GM18907 (cell line): ENCODE data around the gene BAIAP2L2.
"Not testable (repeated sequence)": the region's sequence is repeated elsewhere in the genome, so short reads cannot be mapped to it uniquely, and the experiment has no call there.

ENCODE experiments used
- ATAC-seq: cut with Tn5 transposase; IDR thresholded peaks from one replicate; pipeline ENCODE4 v1.9.1; 2021; ENCODE audit warnings: mild to moderate bottlenecking, moderate library complexity; ENCODE audit not compliant: unreplicated experiment

BAIAP2L2 gene

DNA sequence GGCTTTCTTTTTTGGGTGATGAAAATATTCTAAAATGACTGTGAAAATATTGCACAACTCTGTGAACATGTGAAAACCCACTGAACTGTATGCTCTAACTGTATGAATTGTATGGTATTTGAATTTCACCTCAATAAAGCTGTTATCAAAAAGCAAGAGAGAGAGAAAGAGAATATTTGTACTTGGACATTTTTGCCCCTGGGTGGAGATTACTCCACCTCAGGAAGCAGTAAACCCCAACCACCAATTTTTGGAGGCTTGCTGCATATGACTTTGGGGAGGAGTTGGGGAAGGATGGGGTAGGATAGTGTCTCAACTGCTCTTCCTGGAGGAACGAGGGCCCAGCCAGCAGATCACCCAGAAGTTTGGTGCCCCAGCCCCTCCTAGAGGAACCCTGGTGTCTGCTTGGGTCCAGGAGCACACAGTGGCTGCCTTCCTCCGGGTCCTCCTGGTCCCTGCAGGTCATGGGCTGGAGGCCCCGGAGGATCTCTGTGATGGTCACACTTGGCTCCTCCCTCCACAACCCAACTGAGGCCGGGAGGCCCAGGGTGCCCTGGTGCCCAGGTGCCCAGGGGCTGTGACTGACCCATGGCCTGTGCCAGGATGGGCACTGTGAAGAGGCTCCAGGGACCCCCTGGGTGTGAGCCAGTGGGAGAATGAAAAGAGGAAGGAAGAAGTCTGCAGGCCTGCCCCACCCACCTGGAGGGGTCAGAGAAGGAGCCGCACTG is 68.6 kb downstream of the BAIAP2L2 start:
- ATAC-seq: no peak

DNA sequence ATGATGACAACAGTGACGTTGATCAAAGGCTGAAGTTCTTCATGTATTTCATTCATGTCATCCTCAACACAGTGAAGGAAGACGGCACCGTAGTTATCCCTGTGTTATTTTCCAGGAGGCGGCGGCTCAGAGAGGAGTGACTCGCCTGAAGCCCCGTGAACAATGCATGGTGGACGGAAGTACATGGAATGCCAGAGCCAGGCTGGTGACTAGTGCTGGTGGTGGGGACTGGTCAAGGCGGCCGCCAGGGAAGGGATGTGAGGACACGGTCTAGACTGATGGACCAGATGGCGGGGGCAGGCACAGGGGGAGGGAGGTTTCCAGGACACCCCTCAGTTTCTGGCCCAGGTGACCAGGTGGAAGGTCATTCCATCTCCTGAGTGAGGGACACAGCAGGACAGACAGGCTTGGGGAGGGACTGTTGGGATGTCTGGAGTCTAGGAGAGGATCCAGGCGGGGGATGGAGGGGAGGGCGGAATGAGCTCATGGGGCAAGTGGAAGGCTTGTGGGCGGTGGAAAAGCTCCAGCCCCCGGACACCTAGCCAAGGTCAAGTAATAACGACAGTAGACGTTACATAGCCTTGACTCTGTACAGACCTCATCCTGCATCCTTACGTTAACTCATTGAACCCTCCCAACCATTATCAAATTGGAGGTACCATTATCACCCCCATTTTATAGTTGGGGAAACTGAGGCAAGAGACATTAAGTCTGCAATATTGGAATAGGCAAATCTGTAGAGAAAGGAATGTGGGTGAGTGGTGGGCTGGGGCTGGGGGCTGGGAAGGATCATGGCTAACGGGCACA is 69.3 kb downstream of the BAIAP2L2 start:
- no peak for ATAC-seq

DNA sequence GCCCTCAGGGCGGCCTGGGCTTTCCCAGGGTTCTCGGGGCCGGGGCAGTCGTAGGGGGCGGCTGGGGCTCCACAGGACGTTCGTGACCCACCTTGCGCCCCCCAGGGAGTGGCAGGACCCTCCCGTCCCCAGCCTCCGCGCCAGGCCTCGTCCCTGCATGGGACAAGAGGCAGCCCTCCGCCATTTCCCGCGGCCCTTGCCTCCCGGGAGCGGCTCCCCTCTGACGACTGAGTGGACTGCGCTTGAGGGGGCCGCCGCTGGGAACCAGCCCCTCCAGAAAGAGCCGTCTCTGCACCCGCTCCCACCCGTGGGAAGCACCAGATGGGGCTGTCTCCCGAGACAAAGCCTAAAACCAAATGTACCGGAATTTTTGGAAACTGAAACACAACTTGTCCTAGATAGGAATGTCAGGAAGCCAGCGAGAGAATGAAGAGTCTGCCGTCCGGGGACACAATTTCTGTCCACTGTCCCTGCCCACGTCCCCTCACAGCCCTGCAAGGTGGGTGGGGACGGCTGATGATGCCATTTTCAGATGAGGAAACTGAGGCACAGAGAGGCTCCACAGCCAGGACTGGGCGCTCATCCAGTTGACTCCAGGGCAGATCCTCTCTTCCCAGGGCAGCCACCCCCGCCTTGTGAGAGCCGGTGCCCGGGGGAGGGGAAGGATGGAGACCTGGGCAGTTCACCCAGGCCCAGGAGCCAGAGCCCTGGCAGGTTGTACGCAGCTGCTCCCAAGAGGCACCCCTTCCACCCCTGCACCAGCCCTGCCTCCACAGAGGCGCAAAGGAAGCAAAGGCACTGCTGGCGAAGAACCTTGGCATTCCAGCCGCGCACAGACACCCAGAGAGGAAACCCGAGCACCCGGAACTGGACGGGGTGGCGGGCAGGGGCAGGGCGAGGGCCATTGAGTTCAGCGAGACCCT is 71.3 kb downstream of the BAIAP2L2 start:
- ATAC-seq: no peak

DNA sequence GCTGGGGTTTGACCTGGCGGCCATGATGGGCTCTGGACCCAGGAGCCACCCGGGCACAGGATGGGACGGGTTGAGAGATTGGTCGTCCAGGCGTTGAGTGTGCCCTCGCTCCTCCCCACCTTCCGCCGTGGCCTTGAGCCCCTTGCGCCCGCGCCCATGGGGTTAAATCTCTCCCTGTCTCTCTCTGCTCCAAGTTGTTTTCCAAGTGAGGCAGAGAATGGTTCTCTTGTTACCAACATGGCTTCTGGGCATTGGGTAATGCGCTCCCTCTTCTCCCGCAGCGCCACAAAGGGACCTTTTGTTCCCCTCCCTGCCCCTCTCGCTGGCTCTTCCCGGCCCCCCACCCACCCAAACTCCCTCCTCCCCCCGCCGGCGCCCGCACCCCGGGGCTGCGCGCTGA is 72.1 kb downstream of the BAIAP2L2 start:
- ATAC-seq: no peak

DNA sequence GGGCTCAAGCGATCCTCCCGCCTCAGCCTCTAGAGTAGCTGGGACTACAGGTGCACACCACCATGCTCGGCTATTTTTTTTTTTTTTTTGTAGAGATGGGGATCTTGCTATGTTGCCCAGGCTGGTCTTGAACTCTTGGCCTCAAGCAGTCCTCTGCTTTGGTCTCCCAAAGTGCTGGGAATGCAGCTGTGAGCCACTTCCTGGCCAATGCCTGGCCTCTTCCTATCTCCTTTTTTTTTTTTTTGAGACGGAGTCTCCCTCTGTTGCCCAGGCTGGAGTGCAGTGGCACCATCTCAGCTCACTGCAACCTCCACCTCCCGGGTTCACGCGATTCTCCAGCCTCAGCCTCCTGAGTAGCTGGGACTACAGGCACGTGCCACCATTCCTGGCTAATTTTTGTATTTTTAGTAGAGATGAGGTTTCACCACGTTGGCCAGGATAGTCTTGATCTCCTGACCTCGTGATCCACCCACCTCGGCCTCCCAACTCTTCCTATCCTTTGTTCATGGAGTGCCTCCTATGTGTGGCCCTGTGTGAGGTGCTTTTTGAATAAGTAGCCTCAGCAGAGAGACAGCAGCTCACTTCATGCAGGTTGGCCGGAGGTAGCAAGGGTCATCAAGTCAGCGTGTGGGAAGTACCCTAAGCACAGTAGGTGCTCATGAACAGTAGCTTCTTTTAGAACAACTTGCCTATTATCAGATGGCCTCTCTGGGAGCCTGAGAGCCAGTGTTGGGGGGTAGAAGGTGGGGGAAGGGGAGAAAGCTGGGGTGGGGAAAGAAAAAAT is 72.9 kb downstream of the BAIAP2L2 start:
- ATAC-seq: not testable (repeated sequence)

DNA sequence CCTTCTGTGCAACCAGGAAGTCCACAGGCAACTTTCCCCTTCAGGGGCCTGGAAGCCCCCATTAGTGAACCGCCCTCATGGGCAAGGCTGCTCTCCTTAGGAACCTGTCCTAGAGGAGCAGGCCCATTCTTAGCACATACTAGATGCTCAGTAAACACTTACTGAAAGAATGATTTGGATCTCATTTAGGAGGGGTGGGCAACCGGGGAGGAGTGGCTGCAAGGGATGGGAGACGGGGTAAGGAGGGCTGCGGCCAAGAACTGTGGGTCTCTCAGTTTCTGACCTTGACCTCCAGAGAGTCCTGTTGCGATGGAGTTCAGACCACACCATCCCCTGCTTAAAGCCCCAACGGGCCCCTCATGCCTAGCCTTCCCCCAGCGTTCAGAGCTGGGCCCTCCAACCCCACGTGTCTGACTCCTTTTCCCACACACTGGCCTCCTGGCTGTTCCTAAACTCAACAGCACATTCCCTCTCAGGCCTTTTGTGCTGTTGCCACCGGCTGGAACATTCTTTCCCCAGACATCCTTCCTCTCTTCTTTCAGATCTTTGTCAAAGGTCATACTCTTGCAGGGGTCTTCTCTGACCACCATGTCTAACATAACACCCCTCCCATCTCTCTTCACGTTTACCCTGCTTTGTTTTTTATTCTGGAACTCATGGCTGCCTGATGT is 74.0 kb downstream of the BAIAP2L2 start:
- no peak for ATAC-seq

DNA sequence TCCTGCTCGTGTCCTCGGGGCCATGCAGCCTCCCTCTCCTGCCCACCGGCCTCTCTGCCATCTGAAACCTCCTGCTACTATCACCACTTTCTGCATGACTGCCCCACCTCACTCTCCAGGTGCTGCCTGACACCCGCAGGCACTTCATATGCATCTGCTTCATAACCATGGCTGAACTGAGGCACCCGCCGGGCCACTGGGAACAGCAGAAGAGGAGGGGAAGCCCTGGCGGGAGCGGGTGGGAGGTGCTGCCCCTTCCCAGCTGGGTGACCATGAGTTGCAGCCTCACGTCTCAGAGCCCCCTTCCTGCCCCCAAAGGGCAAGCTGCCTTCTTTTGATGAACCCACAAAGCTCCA is 75.0 kb downstream of the BAIAP2L2 start:
- ATAC-seq: no peak
